ENCODE measurements around the gene MCC.

Gene MCC

DNA sequence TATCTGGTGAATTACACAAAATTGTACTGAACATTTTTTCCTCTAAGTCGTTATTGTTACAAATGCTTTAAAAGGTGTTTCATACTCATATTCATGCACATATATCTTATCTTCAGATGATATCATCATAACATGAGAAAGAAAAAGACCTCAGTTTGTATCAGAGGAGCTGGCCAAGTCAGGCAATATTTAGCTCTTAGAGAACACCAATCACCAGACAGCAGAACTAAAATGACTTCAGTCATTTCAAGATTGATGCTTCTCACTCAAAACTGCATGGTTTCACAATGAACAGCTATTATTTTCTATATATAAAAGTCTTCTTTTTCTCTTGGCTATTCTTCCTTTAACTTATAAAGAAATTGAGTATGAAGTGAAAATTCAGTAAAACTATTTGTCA lies 98.0 kb downstream of the MCC start:
- TF ChIP-seq, protein P1, sequence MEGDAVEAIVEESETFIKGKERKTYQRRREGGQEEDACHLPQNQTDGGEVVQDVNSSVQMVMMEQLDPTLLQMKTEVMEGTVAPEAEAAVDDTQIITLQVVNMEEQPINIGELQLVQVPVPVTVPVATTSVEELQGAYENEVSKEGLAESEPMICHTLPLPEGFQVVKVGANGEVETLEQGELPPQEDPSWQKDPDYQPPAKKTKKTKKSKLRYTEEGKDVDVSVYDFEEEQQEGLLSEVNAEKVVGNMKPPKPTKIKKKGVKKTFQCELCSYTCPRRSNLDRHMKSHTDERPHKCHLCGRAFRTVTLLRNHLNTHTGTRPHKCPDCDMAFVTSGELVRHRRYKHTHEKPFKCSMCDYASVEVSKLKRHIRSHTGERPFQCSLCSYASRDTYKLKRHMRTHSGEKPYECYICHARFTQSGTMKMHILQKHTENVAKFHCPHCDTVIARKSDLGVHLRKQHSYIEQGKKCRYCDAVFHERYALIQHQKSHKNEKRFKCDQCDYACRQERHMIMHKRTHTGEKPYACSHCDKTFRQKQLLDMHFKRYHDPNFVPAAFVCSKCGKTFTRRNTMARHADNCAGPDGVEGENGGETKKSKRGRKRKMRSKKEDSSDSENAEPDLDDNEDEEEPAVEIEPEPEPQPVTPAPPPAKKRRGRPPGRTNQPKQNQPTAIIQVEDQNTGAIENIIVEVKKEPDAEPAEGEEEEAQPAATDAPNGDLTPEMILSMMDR (IDR thresholded peaks at IDR 0.05; ENCODE audit: extremely low read depth, missing control alignments), result no peak
- DNase-seq (ENCODE audit: low spot score), result no peak

DNA sequence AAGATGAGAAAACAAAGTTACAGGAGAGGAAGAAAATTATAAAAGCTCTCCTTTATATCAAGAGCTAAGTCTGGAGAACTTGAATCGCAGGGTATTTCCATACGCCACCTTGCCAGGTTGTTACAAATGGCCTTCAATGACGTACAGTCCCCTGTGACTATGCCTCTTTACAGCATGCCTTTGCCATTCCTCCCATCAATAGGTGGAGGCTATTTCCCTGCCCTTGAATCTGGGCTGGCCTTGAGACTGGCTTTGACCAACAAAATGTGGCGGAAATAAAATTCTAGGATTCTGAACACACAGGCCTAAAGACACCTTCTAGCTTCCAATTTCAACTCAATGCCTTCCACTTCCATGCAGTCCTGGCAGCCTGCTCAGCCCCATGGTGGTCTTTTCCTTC lies 99.1 kb downstream of the MCC start:
- TF ChIP-seq, protein P1 (IDR thresholded peaks at IDR 0.05; ENCODE audit: extremely low read depth, missing control alignments), result no peak
- no peak for DNase-seq (ENCODE audit: low spot score)

DNA sequence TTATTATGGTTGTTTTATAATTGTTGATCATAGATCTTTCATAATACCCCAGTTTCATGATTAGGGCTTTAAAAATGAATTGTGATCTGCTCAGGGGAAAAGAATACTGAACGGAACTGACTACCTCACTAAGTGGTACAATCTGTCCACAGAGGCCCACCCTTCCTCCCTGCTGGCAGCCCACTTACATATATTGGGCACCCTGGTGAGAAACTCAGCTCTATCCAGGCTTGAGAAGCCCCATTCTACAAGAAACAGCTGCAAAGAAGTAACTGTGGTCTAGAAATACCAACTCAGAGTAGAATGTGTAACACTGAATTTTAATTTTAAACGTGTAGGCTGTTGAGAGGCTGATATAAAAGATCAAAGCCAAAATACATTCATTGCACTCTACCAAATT lies 100.4 kb downstream of the MCC start:
- TF ChIP-seq, protein P1 (IDR thresholded peaks at IDR 0.05; ENCODE audit: extremely low read depth, missing control alignments), result no peak
- no peak for DNase-seq (ENCODE audit: low spot score)

DNA sequence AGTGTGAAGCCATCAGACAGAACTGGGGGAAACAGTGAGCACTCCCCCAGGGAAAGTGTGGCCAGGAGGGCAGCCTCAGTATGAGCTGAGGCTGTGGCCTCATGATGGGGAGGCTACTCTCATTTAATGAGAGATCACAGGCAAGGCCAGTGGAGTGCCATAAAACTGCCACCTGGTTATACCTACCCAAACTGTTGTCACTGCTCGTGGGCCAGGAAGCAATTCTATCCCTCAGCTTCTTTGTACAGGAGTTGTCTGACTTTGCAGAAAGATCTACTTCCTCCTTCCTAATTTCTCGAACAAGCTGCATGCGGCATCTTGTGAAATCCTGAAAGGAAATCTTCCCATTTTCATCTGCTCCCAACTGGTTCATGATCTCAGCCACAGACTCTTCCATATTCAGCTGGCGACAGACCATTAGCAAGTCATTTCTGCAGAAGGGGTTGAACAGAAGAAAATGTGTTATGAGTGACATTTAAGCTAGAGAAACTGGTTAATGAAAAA lies 103.4 kb downstream of the MCC start:
- DNase-seq (ENCODE audit: low spot score), result no peak
- TF ChIP-seq, protein P1 (IDR thresholded peaks at IDR 0.05; ENCODE audit: extremely low read depth, missing control alignments), result no peak

DNA sequence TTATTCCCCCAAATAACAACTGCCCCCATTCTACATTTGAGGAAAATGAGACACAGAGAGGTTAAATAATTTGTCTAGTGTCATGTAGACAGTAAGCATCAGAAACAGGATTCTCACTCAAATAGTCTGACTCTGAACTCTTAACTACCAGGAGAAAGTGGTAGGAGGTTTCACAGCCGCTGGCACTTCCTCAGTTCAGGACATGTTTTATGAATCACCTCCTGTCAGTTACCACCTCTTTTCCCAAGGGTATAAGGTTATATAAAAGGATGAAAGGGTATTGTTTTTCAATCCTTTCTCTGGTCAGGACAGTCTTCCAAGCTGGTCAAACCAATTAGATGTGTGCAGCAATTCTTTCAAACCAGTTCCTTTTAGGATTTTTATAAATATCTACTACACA lies 105.5 kb downstream of the MCC start:
- no peak for DNase-seq (ENCODE audit: low spot score)
- TF ChIP-seq, protein P1 (IDR thresholded peaks at IDR 0.05; ENCODE audit: extremely low read depth, missing control alignments), result no peak

DNA sequence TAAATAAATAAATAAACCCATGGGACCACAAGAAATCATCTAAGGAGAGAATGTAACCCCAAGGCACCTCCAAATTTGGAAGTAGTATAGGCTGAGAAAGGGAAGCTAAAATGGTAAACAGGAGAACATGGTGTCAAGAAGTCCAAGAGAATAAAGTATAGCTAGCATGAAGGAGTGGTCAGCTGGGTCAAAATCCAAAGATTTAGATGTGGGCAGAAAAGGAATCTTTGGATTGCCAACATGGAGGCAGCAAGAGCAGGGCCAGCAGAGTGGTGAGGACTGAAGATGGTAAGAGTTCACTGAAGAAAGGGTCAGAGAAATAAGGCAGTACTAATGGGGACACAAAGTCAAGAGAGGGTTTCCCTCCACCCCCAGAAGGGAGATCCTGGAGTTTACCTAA lies 106.5 kb downstream of the MCC start:
- DNase-seq (ENCODE audit: low spot score), result no peak
- TF ChIP-seq, protein P1 (IDR thresholded peaks at IDR 0.05; ENCODE audit: extremely low read depth, missing control alignments), result no peak

DNA sequence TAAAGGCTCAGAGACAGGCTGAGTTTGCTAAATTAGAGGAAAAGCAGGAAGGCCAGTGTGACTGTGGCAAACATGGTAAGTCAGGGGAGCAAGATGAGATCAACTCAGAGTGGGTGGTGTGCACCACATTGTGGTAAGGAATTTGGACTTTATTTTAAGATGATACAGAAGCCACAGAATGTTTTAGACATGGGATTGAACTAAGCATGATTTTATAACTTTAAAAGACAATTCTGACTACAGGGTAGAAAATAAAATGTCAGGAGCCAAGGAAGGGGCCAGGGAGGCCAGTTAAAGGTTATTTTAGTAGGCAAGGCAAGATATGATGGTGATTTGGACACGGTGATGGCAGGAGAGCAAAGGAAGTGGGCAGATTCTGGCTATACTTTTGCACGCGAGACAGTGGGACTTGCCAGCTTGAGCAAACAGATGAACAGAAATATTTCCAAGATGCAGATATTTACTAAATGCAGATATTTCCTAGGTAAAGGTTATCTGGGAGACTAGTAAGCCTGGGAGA lies 107.4 kb downstream of the MCC start:
- DNase-seq (ENCODE audit: low spot score), result no peak
- TF ChIP-seq, protein P1 (IDR thresholded peaks at IDR 0.05; ENCODE audit: extremely low read depth, missing control alignments), result no peak

Measured in GM20000 (cell line).